ENCODE measurements around the gene NOL8.

The NOL8 gene

GRCh38 chr9:92312887-92313623 lies 12.1 kb downstream of the NOL8 start:
- DNase-seq: no peak

- DNase-seq: no peak
Observed at GRCh38 chr9:92310562-92310961, 14.6 kb downstream of the NOL8 start.

- no peak for DNase-seq
Observed at GRCh38 chr9:92308893-92309292, 16.3 kb downstream of the NOL8 start.

GRCh38 chr9:92300936-92301335 lies 24.2 kb downstream of the NOL8 start:
- no peak for DNase-seq

GRCh38 chr9:92299116-92299515 lies 26.0 kb downstream of the NOL8 start:
- no peak for DNase-seq

- DNase-seq: no peak
Observed at GRCh38 chr9:92298036-92298435, 27.1 kb downstream of the NOL8 start.

GRCh38 chr9:92297611-92298010 lies 27.5 kb downstream of the NOL8 start:
- DNase-seq: no peak

- DNase-seq: no peak
Observed at GRCh38 chr9:92295827-92296258, 29.3 kb downstream of the NOL8 start.

GRCh38 chr9:92295240-92295790 lies 29.8 kb downstream of the NOL8 start:
- DNase-seq: no peak

GRCh38 chr9:92294297-92294676 lies 30.9 kb downstream of the NOL8 start:
- DNase-seq: peak in 2 of 58 donors; percentile 1

GRCh38 chr9:92293452-92294296 lies 31.5 kb downstream of the NOL8 start, which contains the start of gene IARS1:
TSS of gene IARS1 (minus strand) at chr9:92293697. CDS start at chr9:92289419, 4,278 bp downstream.
- peak; percentile 91 to 100 (median 97) for DNase-seq

- DNase-seq: no peak
Observed at GRCh38 chr9:92293075-92293354, 32.1 kb downstream of the NOL8 start.

GRCh38 chr9:92292338-92293074 lies 32.6 kb downstream of the NOL8 start:
- no peak for DNase-seq

- DNase-seq: no peak
Observed at GRCh38 chr9:92291577-92291976, 33.6 kb downstream of the NOL8 start.

GRCh38 chr9:92290785-92291429 lies 34.2 kb downstream of the NOL8 start:
- no peak for DNase-seq

- no peak for DNase-seq
Observed at GRCh38 chr9:92289708-92290390, 35.3 kb downstream of the NOL8 start.

- DNase-seq: no peak
Observed at GRCh38 chr9:92279302-92279701, 45.8 kb downstream of the NOL8 start.

GRCh38 chr9:92278110-92278509 lies 47.0 kb downstream of the NOL8 start:
- no peak for DNase-seq

- DNase-seq: no peak
Observed at GRCh38 chr9:92276331-92277032, 48.7 kb downstream of the NOL8 start.

- no peak for DNase-seq
Observed at GRCh38 chr9:92275541-92275940, 49.6 kb downstream of the NOL8 start.

Measured in anterior cingulate cortex (tissue), 58 donors.